Activated naive CD4-positive, alpha-beta T cell treated with anti-CD3 and anti-CD28 coated beads for 36 hours (primary cell): ENCODE measurements around the gene ZNF286A. TPM values are rescaled to one million over a fixed set of nuclear protein-coding genes. Genes with fewer than 3 reads are reported as not detected.
"Not testable (repeated sequence)": the region's sequence is repeated elsewhere in the genome, so short reads cannot be mapped to it uniquely, and the experiment has no call there.

Experiments
- CTCF ChIA-PET: fragments of 350-600 bp; sonication (Branson Sonifier 250); formaldehyde crosslinking; loops from one replicate; lab custom pipeline; 2021; ENCODE audit warnings: antibody characterized with exemption; lab: Charles Lee
- DNase-seq: peaks from one replicate; pipeline ENCODE4 v3.0.0-alpha.2; 2020
- H3K27ac Mint-ChIP-seq: one replicate; pipeline ENCODE4 v1.8.0; 2021; ENCODE audit warnings: mild to moderate bottlenecking, mixed read lengths
- H3K27me3 Mint-ChIP-seq: one replicate; pipeline ENCODE4 v1.8.0; 2021; ENCODE audit warnings: low read depth, mixed read lengths
- H3K36me3 Mint-ChIP-seq: one replicate; pipeline ENCODE4 v1.8.0; 2021; ENCODE audit warnings: low read depth, mixed read lengths
- H3K4me1 Mint-ChIP-seq: one replicate; pipeline ENCODE4 v1.8.0; 2021; ENCODE audit warnings: low read depth, mixed read lengths
- H3K4me3 Mint-ChIP-seq: one replicate; pipeline ENCODE4 v1.8.0; 2021; ENCODE audit warnings: mild to moderate bottlenecking, moderate library complexity, mixed read lengths
- H3K9me3 Mint-ChIP-seq: one replicate; pipeline ENCODE4 v1.8.0; 2021; ENCODE audit warnings: mixed read lengths
- intact Hi-C: fragments of 100-400 bp; cut with micrococcal nuclease; formaldehyde crosslinking; loops from one replicate; pipeline ENCODE4 v1.15.1; 2023
- total RNA-seq, 2 experiments: library from RNA; stranded (reverse); gene quantifications; one replicate each; pipeline ENCODE4 v1.2.3, GENCODE V29; 2021

The ZNF286A gene
- total RNA-seq, 2 experiments from 2014 or later = 20.4 to 26.8 TPM

DNA sequence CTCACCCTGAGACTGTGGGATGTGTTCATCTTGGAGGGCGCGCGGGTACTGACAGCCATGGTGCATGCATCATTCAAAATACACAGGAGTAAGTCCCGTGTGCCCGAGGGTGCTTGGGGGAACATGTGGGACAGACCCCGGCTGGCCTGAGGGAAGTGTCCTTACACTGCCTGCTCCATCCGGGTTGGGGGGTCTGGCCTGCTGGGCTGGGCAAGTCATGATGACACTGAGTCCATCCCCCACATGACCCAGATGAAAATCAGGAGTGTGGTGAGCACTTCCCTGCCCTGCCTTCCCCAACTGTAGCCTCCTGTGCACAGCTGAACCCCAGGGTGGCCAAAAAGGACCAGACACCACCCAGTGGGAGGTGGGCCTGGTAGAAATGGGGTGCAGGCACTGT lies 43.4 kb downstream of the ZNF286A start:
- Mint-ChIP-seq H3K27me3 (peaks cover 3% of the 10 kb centered on the region), H3K9me3 (no peaks in the 10 kb centered on the region), H3K4me3 (no peak overlapping the region), H3K27ac (no peak overlapping the region), H3K36me3 (no peaks in the 10 kb centered on the region), H3K4me1 (no peaks in the 10 kb centered on the region)
- no peak for DNase-seq
- intact Hi-C loops = no loop called here
- CTCF ChIA-PET = no interaction called here

DNA sequence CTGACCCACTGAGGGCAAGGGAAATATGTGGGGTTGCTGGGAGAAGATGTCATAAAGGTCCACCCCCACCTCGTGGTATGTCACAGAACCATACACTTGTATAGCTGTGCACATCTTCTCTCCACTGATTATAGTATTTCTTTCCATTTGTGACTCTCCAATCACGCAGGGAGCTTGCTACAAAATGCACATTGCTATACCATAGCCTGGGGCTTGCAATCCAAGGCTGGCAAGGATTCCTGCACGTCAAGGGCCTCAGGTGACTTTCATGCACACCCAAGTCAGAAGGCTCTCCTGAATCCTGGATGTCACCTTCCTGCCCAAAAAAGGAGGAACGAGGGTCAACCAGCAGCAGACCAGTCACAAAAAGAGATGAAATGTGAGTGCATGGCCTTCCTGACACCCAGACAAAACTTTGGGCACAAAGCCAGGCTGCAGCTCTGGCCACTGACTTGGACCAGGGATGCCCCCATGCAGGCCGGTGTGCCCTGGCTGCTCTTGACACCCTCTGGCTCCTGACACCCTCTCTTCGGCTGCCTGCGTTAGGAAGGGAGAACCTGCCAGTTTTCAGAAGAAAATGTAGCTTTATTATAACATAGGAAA lies 44.6 kb downstream of the ZNF286A start:
- H3K36me3 Mint-ChIP-seq = no peaks in the 10 kb centered on the region
- CTCF ChIA-PET = no interaction called here
- H3K4me1 Mint-ChIP-seq = no peaks in the 10 kb centered on the region
- no peaks in the 10 kb centered on the region for H3K9me3 Mint-ChIP-seq
- DNase-seq = no peak
- peaks cover 3% of the 10 kb centered on the region for H3K27me3 Mint-ChIP-seq
- H3K4me3 Mint-ChIP-seq = no peak overlapping the region
- intact Hi-C loops = no loop called here
- H3K27ac Mint-ChIP-seq = no peak overlapping the region

DNA sequence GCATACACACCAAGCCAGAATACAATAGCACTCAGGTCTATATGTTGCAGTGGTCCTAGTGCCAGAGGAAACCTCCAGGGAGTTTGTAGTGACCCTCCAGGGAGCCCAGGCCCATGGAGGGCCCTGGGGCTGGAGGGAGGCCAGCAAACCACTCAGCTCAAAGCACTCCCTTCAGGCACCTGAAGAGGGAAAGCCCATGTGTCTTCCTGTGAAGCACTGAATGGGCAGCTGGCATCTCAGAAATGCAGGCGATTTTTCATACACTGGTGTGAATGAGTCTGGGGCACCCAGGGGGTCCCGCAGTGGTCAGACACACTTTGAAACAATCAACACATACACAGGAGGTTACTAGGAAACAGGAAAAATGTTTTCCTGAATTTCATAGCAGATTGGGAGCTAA lies 45.3 kb downstream of the ZNF286A start:
- CTCF ChIA-PET = no interaction called here
- intact Hi-C loops = no loop called here
- no peak overlapping the region for H3K4me3 Mint-ChIP-seq

DNA sequence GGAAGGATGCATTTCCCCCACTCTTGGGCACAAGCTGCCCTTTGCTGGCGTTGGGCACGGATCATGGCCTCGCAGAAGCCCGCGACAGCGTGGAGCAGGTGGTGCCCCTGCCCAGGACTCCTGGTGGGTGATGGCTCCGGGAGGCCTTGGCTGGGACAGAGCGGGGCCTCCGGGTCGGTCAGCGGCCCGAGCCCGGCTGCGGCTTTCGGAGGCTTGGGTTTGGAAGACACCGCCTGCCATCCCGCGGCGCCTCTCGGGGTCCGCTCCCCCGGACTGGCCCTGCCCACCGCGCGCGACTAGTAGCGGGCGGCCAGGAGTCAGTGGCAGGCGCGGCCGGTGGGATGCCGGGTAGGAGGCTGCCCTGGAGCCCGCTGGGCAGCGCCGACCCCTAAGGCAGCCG lies 49.9 kb downstream of the ZNF286A start:
- intact Hi-C loops, H3K27ac Mint-ChIP-seq: not testable (repeated sequence)

More for the DNA sequence above, 45.3 kb downstream of the ZNF286A start:
- Mint-ChIP-seq H3K36me3 (no peaks in the 10 kb centered on the region), H3K27me3 (no peaks in the 10 kb centered on the region), H3K4me1 (no peaks in the 10 kb centered on the region), H3K9me3 (no peaks in the 10 kb centered on the region), H3K27ac (no peak overlapping the region)
- DNase-seq = no peak

DNA sequence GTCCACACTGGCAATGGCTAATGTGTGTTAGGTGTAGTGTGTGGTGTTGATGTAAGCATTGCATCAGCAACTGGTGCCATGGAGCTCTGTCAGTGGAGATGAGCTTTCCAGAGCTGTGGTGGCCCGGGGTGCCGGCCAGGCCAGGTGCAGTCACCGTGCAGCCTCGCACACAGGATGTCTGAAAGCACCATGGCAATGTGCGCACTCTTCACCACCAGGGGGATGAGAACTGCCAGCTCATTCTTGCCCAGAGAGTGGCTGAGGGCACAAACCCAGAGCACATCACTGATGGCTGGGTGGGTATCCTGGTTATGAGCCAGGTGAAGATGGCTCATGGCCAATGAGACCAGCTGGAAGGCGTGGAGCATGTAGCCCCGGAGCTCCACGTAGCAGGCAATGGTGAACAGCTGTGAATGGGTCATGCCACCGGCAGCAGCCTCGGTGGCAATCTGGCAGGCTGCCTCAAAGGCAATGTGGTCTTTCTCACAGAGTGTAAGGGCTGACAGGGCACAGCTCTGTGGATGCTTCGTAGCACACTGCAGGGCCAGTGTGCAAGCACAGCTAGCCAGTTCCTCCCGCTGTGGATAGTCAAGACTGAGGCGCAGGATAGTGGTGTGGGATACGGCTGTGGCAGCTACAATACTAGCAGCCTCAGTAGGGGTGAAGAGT lies 69.4 kb downstream of the ZNF286A start:
- H3K27ac Mint-ChIP-seq, H3K36me3 Mint-ChIP-seq, H3K4me3 Mint-ChIP-seq, CTCF ChIA-PET, H3K4me1 Mint-ChIP-seq, DNase-seq, H3K27me3 Mint-ChIP-seq, intact Hi-C loops, H3K9me3 Mint-ChIP-seq: not testable (repeated sequence)

More for the DNA sequence above, 49.9 kb downstream of the ZNF286A start:
- H3K4me3 Mint-ChIP-seq, H3K27me3 Mint-ChIP-seq, H3K4me1 Mint-ChIP-seq, CTCF ChIA-PET, DNase-seq, H3K36me3 Mint-ChIP-seq, H3K9me3 Mint-ChIP-seq: not testable (repeated sequence)

Other genes with a start within 250 kb of the ZNF286A start
- gene CDRT4, start 232.1 kb upstream of the ZNF286A start, total RNA-seq = 1 to 10 TPM; 1.0 TPM
- 1 to 10 TPM; 6.5 TPM for gene TVP23C, start 136.3 kb upstream of the ZNF286A start, total RNA-seq
- gene FBXW10B, start 80.0 kb upstream of the ZNF286A start, total RNA-seq = under 1 TPM in 1 of 2 experiments, not detected in 1; 0.38 TPM
- gene TRIM16, start 15.4 kb upstream of the ZNF286A start, total RNA-seq = 10 to 100 TPM in 1 of 2 experiments, 1 to 10 TPM in 1; 10.0 to 10.4 TPM
- gene TBC1D26, start 32.5 kb downstream of the ZNF286A start, total RNA-seq = under 1 TPM; 0.57 to 0.69 TPM
- gene ADORA2B, start 245.4 kb downstream of the ZNF286A start, total RNA-seq = under 1 TPM in 1 of 2 experiments, not detected in 1; 0.12 TPM